ENCODE results near the gene LANCL1.
"Not testable (repeated sequence)": the region's sequence is repeated elsewhere in the genome, so short reads cannot be mapped to it uniquely, and the experiment has no call there.

Gene LANCL1

DNA sequence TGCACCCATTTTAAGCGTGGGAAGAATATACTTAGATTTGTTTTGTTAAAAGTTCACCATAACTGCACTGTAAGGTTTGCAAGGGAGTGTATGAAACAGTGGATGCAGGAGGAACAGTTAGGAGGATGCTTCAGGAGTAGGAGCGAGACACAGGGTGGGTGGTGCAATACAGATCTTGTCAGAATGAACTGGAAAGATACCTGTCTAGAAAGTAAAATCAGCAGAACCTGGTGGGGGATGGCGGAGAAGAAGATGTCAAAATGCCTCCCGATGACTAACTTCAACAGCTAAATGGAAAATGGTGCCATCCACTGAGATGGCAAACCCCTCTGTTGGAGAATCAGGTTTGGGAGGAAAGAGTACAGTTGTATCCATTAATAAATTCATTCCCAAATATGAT, 18.2 kb downstream of the LANCL1 start:
- no peak for DNase-seq

DNA sequence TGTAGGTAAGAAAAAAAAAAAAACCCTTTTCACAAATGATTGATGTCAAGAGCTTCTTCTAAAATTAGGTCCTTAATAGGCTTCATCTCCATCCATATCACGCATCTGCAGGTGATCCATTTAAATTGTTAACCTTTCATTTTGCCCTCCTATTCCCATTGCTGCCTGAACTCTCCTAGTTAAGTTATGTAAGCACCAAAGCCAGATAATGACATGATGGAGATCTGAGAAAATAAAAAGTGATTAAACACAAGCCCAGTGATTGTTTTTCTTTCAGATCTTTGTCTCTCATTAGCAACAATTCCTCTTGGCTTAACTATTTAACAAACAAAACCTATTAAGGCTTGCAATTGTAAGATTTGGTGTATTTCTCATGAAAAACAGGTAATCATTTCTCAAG, 20.0 kb downstream of the LANCL1 start:
- no peak for DNase-seq

DNA sequence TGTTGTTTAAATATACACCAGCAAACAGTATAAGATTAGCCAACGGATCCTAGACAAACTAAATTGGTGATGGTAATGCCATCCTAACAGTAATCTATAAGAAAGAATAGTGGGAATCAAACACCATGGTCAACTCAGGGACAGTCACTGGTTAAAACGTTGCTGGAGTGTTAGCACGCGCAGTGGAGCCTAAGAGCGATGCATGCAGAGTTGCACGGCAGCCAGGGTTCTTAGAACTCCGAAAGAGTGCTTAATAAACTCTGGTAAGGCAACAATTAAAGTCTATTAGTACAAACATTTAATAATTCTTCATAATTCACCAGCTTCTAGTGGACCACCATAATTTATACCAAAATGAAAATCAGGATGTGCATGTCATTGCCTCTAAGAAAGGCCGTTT, 22.2 kb downstream of the LANCL1 start:
- no peak for DNase-seq

DNA sequence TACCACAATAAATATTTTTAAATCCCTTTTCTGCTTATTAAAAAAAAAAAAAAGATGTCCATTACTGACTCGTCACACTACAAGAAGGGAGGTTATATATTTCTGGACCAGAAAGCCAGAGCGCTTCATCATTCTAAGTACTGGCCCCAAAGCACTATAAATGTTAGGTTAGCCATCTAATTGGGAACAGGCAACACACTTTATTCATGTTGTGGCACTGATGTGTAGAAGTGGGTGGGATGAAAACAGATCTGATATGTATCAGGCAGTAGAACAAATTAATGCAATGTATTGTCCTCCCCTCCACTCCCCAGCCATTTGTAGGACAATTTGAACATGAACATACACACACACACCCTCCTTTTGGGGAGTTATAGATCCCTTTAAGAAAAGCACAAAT, 24.4 kb downstream of the LANCL1 start:
- no peak for DNase-seq

DNA sequence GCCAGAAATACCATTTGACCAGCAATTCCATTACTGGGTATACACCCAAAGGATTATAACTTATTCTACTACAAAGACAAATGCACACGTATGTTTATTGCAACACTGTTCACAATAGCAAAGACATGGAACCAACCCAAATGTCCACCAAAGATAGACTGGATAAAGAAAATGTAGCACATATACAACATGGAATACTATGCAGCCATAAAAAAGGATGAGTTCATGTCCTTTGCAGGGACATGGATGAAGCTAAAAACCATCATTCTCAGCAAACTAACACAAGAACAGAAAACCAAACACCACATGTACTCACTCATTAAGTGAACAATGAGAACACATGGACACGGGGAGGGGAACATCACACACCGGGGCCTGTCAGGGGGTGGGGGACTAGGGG, 25.6 kb downstream of the LANCL1 start:
- not testable (repeated sequence) for DNase-seq

DNA sequence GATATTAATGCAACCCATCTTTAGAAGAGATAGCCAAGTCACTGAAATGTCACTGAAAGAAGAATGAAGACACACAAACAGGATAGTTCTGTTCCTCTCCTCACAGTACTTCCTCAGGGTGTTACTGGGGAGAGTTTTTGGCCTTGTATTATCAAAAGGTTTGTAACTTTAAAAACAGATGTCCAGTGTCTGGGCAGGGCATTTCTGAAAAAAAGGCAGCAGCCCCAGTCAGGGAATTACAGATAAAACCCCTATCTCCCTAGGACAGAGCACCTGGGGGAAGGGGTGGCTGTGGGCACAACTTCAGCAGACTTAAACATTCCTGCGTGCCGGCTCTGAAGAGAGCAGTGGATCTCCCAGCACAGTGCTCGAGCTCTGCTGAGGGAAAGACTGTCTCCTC, 30.8 kb downstream of the LANCL1 start:
- DNase-seq = no peak

DNA sequence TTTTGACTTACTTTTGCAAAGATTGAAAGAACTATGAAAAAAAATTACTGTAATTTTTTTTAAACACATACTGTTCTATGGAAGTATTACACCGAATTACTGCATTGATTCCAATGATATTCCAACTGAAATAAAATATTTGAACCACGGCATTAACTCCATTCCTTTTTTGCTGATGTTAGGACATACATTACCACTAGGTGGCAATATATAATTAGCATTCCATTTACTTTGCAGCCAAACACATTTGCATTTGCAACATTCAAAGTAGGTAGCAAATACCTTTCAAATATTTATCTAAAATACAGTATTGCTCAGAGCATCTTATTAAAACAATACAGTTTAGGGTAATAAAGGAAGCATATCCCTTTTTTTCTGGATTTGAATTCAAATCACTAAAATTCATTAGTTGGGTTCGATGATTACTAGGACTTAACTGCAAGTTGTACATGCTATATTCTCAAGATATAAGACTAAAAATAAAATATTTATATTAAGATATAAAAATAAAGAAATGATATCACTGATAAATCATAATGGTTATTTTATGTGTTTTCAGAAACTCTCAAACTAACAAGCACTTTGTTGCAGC, 31.3 kb downstream of the LANCL1 start:
- peak; percentile 5 for DNase-seq

DNA sequence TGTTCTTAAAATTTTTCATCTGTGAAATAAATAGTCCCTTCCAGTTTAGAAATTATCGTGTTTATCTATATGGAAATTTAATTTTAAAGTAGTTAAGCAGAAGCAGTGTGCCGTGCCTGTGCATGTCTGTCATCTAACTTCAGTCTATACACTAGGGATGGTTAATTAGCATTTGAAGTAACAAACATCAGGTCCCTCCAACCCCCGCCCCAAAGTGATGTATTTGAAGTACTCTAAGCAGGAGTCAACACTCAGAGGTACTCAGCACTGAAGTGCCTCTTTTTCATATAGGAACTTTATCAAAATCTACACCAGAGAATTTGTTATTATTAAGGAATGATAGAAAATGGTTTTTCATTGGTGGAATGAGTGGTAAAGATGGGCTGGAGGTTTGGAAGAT, 33.0 kb downstream of the LANCL1 start:
- DNase-seq = no peak

DNA sequence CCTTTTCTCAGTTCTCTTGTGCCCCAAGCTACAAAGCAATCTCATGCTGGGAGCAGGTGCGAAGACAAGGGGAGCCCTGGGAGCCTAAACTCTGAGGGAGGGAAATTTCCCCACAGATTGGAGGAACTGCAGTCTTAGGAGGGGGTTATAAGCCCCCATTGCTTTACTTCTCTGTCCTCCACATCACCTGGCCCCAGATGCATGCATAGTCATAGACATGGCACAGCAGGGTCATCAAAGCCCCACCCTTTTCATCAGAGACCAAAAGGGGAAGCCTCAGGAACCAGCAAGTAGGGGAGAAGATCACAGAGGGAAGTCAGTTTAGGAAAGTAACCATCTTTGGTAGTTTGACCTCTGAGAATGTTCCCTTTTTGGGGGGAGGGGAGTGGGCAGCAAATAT, 33.7 kb downstream of the LANCL1 start:
- DNase-seq = no peak

DNA sequence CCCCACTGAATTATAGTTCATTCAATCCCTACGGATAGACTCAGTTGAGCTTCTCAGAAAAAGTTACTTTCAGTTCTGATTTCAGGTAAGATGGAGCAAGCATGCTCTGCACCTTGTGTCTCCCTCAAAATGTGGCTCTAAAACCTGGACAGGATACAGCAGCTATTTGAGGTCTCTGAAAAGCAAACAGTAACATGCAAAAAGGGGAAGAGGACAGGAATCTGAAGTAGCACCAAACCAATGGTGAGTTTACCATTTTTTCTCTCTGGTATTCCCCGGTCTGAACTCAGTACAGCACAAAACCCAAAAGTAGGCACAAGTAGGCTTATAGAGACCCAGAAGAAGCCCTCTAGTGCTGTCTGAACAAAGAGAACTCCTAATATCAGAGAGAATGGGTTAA, 34.1 kb downstream of the LANCL1 start:
- DNase-seq = no peak

DNA sequence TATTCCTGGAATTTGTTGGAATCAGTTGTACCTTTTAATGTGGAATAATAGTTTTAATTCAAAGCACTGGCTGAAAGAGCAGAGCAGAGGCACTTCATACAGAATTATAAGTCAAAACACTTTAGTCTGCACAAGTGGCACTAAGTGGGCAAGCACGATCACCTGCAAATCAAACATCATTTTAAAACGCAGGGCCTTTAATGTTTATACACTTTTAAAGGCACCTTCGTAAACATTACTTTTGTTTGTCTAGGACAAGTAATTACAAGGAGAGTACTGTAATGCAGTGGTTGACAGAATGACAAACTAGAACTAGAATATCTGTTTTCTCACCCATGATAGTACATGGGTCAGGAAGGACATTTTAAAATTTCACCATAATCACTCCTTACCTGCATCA, 36.4 kb downstream of the LANCL1 start:
- DNase-seq = peak; percentile 51

DNA sequence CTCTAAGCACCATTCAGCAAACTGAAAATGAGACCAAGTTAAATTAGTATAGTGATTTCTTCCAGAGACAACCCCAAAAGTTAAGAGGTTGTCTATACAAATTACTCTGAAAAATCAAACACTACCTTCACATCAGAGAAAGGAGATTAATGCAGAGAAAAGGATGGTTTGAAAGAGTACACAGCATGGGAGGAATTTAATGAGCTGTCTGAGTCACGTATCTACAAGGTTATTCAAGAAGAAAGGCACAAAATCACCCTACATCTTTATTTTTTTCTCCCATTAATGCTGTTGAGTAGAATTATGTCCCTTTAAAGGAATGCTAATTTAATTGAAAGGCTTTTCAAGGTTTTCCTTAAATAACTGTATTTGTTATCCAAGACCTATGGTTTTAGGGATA, 41.1 kb downstream of the LANCL1 start:
- DNase-seq = no peak

DNA sequence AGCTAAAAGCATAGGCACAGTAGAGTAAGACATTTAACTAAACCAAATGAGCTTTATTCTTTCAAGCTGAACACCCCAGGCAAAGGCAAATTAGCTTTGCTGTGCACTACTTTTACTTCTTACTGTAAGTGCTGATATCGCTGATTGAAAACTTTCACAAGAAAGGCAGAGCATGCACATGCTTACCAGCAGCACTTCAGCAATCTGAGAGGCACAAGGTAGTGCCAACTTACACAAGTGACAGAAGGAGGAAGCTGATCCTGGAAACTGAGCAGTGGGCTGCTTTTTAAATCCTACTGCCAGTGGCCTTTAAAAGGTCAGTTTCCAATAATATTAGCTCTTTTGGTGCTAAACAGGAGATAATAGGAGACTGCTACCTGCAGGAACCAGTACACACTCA, 43.9 kb downstream of the LANCL1 start:
- no peak for DNase-seq

DNA sequence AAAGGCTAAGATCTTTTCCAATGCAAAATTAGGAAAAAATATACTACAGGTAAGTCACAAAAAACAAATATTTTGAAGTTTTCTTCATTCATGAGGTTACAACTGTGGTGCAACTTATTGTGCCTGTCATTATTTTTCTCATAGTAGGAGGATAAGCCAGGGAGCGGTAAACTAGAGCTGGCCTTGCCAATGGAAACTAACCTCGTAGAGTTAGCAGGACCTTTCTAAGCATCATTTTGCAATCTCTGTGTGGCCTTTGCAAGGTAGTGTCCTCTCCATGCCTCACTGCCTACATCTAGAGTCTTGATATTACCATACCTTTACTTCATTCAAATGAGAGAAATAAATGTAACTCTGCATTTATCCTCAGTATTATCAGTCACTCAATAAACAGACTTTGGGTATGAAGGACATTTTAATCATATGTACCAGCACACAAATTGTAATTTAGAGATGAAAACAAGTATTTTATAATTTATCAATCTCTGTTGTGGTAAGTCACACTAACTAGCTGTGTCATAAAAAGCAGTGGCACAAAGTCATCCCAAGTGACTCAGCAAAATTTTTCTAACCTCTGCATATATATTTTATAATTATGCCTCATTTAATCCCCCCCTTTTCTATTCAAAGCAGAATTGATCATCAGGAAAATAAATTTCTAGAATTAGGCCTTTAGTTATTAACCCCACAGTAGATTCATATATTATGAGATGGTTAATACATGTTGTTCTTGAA, 47.0 kb downstream of the LANCL1 start:
- DNase-seq = no peak

DNA sequence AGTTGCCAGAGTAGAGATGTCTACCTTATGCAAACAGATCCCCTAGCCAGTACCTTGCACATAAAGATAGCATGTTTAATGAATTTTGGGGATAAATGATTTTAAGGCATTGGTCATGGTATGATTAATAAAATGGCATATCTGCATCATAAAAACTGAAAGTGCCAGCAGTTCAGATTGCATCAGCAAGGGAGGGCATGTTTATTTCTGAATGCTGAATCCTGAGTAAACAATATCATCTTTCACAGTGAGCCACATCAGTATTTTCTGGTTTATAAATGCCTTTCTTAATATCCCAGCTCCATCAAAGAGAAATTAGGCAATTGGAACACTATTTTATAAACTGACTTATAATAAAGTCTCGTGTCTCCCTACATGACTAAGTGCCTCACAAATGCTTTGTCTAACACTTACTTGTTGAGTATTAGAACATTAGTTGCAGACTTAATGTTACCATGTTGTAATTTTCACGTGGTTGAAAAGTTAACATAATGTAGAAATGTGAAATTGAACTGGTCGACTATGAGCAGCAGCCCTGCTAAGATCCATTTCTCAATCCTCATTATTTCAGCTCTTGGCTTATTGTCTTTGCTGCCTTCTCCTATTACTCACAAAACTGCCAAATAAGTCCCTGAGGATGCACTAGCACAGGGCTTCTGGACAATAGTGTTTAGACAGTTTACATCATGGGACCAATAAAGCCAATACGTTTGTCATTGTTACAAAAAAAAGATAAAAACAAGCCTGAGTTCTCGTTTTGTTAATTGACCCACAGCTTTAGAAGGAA, 48.0 kb downstream of the LANCL1 start:
- DNase-seq = no peak

DNA sequence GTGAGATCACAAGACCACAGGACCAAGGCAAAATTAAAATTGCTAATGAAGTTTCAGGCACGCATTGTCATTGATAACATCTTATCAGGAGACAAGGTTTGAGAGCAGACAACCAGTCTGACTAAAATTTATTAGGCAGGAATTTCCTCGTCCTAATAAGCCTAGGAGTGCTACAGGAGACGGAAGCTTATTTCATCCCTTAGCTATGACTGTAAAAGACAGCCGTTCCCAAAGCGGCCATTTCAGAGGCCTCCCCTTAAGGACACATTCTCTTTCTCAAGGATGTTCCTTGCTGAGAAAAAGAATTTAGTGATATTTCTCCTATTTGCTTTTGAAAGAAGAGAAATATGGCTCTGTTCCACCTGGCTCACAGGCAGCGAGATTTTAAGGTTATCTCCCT, 49.2 kb downstream of the LANCL1 start:
- not testable (repeated sequence) for DNase-seq

DNA sequence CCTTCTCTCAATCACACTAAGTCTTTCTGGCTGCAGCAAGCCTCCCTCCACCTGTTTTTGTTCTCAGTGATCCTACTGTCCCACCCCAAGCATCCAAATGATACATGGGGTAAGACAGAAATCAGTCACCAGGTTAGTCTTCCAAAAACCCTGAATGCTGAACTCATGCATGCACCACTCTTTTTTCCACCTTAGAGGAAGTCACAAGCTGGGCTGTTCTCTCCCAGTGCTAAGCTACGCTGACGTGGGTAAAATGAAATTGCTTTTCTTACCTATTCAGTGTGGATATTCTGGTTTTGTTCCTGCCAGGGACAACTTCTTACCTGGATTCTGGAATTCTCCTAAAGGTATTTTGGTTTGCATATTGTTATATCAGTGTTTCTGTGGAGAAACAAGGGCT, 54.2 kb downstream of the LANCL1 start:
- DNase-seq = no peak

DNA sequence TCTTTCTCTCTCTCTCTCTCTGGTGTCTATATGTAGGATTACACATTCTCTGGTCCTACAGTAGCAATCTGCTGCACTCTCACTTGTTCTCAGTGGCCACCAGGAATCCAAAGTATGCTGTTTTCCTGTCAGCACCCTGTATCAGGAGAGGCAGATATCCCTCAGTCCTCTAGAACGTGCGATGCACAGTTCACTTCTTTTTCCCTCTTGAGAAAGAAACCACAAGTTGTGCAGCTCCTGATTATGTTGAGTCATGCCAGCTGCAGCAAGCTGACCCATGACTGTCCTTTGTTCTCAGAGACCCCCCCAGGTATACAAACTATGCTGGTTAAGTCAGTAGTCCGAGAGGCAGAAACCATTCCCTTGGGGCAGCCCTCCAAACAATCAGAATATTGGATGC, 54.6 kb downstream of the LANCL1 start:
- no peak for DNase-seq

DNA sequence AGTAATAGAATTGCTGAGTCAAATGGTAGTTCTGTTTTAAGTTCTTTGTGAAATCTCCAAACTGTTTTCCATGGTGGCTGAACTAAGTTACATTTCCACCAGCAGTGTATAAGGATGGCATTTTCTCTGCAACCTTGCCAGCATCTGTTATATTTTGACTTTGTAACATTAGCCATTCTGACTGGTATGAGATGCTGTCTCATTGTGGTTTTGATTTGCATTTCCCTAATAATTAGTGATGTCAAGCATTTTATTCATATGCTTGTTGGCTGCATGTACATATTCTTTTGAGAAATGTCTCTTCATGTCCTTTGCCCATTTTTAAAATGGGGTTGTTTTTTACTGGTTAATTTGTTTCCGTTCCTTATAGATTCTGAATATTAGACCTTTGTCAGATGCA, 63.9 kb downstream of the LANCL1 start:
- no peak for DNase-seq

DNA sequence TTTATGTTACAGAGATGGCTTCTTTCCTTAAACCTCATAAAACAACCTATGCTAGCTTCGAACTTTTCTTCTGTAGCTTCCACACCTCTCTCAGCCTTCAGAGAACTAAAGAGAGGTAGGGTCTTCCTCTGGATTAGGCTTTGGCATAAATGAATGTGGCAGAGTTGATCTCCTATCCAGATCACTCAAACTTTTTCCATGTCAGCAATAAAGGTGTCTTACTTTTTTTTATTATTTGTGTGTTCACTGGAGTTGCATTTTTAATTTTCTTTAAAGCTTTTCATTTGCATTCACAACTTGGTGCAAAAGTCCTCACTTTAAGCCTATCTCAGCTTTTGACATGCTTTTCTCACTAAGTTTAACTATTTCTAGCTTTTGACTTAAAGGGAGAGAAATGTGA, 66.0 kb downstream of the LANCL1 start:
- DNase-seq = no peak

DNA sequence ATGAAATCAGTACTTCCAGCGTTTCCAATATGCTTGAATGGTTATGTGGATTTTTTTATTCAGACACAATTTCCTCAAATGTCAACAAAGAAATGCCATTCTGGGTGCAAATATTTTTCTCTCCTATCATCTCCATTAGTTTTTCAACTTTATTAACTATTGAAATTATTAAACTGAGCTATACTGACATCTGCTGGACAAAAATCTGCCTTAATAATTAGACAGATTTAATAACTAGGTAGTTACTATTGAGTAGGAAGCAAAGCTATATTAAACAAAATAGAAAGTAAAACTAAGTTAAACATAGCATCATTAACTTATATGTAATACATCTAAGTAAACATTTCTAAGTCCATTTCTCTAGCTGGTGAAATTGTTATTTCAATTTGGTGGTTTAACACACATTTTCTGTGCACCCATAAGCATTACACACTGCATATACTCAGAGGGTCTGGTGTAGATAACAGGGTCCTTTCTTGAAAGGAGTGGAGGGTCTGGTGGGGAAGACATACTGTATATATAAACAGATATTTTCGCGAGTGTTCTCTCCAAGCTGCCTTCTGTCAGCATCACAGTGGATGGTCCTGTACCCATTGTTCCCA, 77.0 kb downstream of the LANCL1 start:
- DNase-seq = no peak

DNA sequence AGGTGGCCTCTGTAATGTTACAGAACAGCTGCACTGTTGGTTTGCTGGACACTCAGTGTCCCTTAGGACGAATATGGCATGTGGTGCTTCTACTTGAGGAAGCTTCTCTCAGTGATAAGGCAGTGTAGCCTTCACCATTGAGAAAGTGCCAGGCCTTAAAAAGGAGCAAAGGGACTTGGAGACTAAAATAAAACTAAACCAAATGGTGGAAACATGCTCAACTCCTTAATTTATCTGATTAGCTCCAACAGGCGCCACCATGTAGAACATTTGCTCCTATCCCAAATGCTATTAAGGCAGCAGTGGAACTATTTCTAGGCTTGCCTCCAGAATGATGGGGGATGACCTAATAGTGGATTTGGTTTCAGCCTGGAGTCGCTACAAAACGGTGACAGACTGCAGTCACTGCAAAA, 84.1 kb downstream of the LANCL1 start:
- DNase-seq = no peak

DNA sequence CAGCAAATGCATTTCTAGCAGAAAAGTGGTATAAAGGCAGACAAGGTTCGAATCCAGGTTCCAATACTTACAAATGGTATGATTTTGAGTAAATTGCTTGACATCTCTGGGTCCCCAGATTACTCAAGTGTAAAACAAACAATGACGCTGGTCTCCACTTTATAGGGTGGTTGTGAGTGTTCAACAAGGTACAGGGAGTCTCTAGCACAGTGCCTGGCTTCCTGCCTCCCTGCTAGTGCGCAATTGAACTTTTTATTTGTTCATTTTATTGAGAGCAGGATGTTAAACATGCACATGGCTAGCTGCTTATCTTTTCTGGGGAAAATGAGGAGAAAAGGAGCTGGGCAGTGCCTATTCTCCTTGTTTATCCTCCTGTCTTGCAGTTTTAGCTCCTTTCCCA, 86.7 kb downstream of the LANCL1 start:
- DNase-seq = no peak

DNA sequence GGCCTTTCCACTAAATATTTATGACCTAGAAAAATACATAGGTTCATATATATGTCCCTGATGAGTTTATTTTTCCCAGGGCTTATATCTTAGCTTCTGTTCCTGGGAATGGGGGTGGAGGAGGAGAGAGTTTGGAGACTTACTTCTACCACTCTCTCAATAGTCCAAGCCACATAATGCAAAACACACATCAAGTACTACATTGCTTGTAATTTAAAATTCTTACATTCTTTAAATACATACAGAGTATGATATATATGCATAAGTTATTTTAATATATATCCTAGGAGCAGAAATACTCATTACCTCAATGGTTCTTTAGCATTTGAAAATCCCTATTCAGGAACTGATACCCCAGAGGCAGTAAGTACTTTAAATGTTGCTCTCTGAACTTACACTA, 88.4 kb downstream of the LANCL1 start:
- DNase-seq = no peak
